HepG2 (cell line): ENCODE data around the gene PEPD. TPM values are rescaled to one million over a fixed set of nuclear protein-coding genes. Genes with fewer than 3 reads are reported as not detected.

Experiments
- ARNT2 ChIP-seq: sonication (generic); formaldehyde crosslinking; IDR thresholded peaks from 2 replicates; pipeline ENCODE4 v1.8.0; 2022; ENCODE audit warnings: mild to moderate bottlenecking, low read depth, missing genetic modification reagents, moderate library complexity
- HDAC1 ChIP-seq: sonication (generic); formaldehyde crosslinking; IDR thresholded peaks from 2 replicates; pipeline ENCODE4 v1.5.1; 2020; ENCODE audit warnings: mild to moderate bottlenecking, missing genetic modification reagents
- KDM4B ChIP-seq: sonication (generic); formaldehyde crosslinking; IDR thresholded peaks from 2 replicates; pipeline ENCODE4 v1.4.0; 2020; ENCODE audit warnings: missing genetic modification reagents
- KLF13 ChIP-seq: sonication (generic); formaldehyde crosslinking; IDR thresholded peaks from 2 replicates; pipeline ENCODE4 v1.4.0; 2020; ENCODE audit warnings: mild to moderate bottlenecking, missing genetic modification reagents
- NBN ChIP-seq: fragments of 450-650 bp; conservative IDR thresholded peaks from 2 replicates; pipeline ENCODE4 v1.6.1; 2017
- NRL ChIP-seq: sonication (generic); formaldehyde crosslinking; IDR thresholded peaks from 2 replicates; pipeline ENCODE4 v1.5.0; 2020; ENCODE audit warnings: missing genetic modification reagents, mild to moderate bottlenecking, moderate library complexity, borderline replicate concordance
- SRSF9 ChIP-seq: fragments of 200-400 bp; formaldehyde crosslinking; IDR thresholded peaks from 2 replicates; pipeline ENCODE4 v1.6.1; 2018; ENCODE audit warnings: borderline replicate concordance, mild to moderate bottlenecking, low read depth, low read length; ENCODE audit not compliant: insufficient read depth, poor library complexity, severe bottlenecking
- ZMYM3 ChIP-seq: sonication (generic); formaldehyde crosslinking; IDR thresholded peaks from 2 replicates; pipeline ENCODE4 v1.5.1; 2020; ENCODE audit warnings: mild to moderate bottlenecking, missing genetic modification reagents
- ZNF230 ChIP-seq: sonication (generic); formaldehyde crosslinking; IDR thresholded peaks from 2 replicates; pipeline ENCODE4 v1.4.0; 2020; ENCODE audit warnings: mild to moderate bottlenecking, missing genetic modification reagents
- ZNF251 ChIP-seq: sonication (generic); formaldehyde crosslinking; IDR thresholded peaks from 2 replicates; pipeline ENCODE4 v1.9.0; 2021; ENCODE audit warnings: mild to moderate bottlenecking, missing genetic modification reagents
- ZNF276 ChIP-seq: sonication (generic); formaldehyde crosslinking; IDR thresholded peaks from 2 replicates; pipeline ENCODE4 v1.4.0; 2020; ENCODE audit warnings: mild to moderate bottlenecking, low read depth, missing genetic modification reagents
- ZNF616 ChIP-seq: sonication (generic); formaldehyde crosslinking; IDR thresholded peaks from 2 replicates; pipeline ENCODE4 v1.5.0; 2020; ENCODE audit warnings: low read depth, mild to moderate bottlenecking, missing genetic modification reagents
- ZNF674 ChIP-seq: sonication (generic); formaldehyde crosslinking; IDR thresholded peaks from 2 replicates; pipeline ENCODE4 v1.5.0; 2020; ENCODE audit warnings: low read depth, mild to moderate bottlenecking, missing genetic modification reagents
- ZNF790 ChIP-seq: sonication (generic); formaldehyde crosslinking; IDR thresholded peaks from 2 replicates; pipeline ENCODE4 v1.8.0; 2022; ENCODE audit warnings: missing genetic modification reagents, mild to moderate bottlenecking, borderline replicate concordance
- ZNF883 ChIP-seq: sonication (generic); formaldehyde crosslinking; IDR thresholded peaks from 2 replicates; pipeline ENCODE4 v1.5.1; 2020; ENCODE audit warnings: mild to moderate bottlenecking, missing genetic modification reagents; ENCODE audit errors: not compliant biosample characterization
- polyA plus RNA-seq, 8 experiments: library from polyadenylated mRNA; depleted of rRNA in 3 of 8; stranded (reverse) in 7 of 8; unstranded in 1 of 8; fragments of >200 nt; fragmentation: Illumina TruSeq in 4 of 8; extraction: Trizol in 4 of 8; gene quantifications; 2 replicates each; pipeline versions ENCODE4 v1.2.1 to v1.2.3, GENCODE V29; 2011 to 2016; ENCODE audit warnings: low read depth in 4 of 8, missing spikeins in 1 of 8, mixed read lengths in 1 of 8; ENCODE audit not compliant: insufficient read depth in 1 of 8
- total RNA-seq, 5 experiments: library from RNA; depleted of rRNA; stranded (reverse); fragments of >200 nt; fragmentation: Illumina TruSeq; extraction: Trizol; gene quantifications; 2 replicates each; pipeline ENCODE4 v1.2.3, GENCODE V29; 2016; ENCODE audit warnings: low read depth in 1 of 5
- TF ChIP-seq, protein P1 (sequence below): sonication (generic); formaldehyde crosslinking; IDR thresholded peaks from 2 replicates; pipeline ENCODE4 v1.4.0; 2020; ENCODE audit warnings: missing genetic modification reagents
- TF ChIP-seq, protein P2 (sequence below): sonication (generic); formaldehyde crosslinking; IDR thresholded peaks from 2 replicates; pipeline ENCODE4 v1.5.1; 2020; ENCODE audit warnings: mild to moderate bottlenecking, missing genetic modification reagents, moderate library complexity
- TF ChIP-seq, protein P3 (sequence below): sonication (generic); formaldehyde crosslinking; IDR thresholded peaks from 2 replicates; pipeline ENCODE4 v1.5.1; 2020; ENCODE audit warnings: mild to moderate bottlenecking, missing genetic modification reagents, borderline replicate concordance

The PEPD gene
- total and polyA plus RNA-seq, 2 of the 13 experiments (the other 11 are each of a cell fraction or from before 2014, with no cell fraction given) = 60.7 to 75.1 TPM

DNA sequence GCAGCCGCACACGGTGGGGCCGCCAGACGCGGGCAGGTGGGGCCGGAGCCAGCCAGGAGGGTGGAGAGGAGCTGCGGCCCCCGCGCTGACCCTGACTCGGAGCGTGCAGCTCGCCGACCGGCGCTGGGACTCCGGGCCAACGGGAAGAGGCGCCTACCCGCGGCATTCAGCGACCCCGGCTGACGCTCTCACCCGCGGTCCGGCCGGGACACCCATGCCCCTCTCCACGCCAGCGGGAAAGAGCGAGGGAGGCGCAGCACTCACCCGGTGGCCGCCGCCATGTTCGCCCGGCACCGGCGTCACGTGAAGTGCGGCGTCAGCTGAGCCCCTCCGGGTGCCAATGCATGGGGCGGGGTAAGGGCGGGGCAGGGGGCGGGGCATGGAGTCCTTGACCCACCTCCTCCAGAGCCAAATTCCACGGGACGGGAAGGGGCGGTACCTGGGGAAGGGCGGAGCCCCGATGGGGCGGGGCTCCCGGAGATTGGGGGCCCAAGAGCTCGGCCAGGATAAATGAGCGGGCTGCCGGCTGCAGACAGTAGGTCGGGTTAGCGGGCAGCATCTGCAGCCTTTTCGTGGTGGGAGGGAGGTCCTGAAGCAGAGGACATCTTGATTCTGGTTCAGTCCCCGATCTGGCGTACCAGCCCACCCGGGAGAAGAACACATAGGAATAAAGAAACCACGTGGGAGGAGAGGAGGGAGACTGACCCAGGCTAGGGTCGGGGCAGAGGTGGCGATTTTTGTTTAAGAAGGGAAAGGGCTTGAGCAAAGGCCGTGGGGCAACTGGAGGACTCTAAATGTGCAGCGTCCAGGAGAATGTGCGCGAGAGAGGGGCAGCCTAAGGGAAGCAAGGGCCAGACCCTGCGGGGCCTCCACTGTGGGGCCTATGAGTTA lies at the start of gene PEPD (continued):
- TF ChIP-seq, protein P1, sequence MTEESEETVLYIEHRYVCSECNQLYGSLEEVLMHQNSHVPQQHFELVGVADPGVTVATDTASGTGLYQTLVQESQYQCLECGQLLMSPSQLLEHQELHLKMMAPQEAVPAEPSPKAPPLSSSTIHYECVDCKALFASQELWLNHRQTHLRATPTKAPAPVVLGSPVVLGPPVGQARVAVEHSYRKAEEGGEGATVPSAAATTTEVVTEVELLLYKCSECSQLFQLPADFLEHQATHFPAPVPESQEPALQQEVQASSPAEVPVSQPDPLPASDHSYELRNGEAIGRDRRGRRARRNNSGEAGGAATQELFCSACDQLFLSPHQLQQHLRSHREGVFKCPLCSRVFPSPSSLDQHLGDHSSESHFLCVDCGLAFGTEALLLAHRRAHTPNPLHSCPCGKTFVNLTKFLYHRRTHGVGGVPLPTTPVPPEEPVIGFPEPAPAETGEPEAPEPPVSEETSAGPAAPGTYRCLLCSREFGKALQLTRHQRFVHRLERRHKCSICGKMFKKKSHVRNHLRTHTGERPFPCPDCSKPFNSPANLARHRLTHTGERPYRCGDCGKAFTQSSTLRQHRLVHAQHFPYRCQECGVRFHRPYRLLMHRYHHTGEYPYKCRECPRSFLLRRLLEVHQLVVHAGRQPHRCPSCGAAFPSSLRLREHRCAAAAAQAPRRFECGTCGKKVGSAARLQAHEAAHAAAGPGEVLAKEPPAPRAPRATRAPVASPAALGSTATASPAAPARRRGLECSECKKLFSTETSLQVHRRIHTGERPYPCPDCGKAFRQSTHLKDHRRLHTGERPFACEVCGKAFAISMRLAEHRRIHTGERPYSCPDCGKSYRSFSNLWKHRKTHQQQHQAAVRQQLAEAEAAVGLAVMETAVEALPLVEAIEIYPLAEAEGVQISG (CRISPR knock-in tag) = peak; percentile 72
- TF ChIP-seq ZNF616 (CRISPR knock-in tag) = no peak
- no peak for TF ChIP-seq ZNF883
- TF ChIP-seq ZNF251 (CRISPR knock-in tag) = no peak
- no peak for TF ChIP-seq ZNF674
- TF ChIP-seq ZMYM3 (CRISPR knock-in tag) = no peak; the same call in 1 of the 2 replicates
- TF ChIP-seq NRL (CRISPR knock-in tag) = peak; percentile 71; the same call in 1 of the 2 replicates
- TF ChIP-seq, protein P2, sequence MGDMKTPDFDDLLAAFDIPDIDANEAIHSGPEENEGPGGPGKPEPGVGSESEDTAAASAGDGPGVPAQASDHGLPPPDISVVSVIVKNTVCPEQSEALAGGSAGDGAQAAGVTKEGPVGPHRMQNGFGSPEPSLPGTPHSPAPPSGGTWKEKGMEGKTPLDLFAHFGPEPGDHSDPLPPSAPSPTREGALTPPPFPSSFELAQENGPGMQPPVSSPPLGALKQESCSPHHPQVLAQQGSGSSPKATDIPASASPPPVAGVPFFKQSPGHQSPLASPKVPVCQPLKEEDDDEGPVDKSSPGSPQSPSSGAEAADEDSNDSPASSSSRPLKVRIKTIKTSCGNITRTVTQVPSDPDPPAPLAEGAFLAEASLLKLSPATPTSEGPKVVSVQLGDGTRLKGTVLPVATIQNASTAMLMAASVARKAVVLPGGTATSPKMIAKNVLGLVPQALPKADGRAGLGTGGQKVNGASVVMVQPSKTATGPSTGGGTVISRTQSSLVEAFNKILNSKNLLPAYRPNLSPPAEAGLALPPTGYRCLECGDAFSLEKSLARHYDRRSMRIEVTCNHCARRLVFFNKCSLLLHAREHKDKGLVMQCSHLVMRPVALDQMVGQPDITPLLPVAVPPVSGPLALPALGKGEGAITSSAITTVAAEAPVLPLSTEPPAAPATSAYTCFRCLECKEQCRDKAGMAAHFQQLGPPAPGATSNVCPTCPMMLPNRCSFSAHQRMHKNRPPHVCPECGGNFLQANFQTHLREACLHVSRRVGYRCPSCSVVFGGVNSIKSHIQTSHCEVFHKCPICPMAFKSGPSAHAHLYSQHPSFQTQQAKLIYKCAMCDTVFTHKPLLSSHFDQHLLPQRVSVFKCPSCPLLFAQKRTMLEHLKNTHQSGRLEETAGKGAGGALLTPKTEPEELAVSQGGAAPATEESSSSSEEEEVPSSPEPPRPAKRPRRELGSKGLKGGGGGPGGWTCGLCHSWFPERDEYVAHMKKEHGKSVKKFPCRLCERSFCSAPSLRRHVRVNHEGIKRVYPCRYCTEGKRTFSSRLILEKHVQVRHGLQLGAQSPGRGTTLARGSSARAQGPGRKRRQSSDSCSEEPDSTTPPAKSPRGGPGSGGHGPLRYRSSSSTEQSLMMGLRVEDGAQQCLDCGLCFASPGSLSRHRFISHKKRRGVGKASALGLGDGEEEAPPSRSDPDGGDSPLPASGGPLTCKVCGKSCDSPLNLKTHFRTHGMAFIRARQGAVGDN (CRISPR knock-in tag) = peak; percentile 67
- no peak for TF ChIP-seq NBN
- no peak for TF ChIP-seq SRSF9
- peak; percentile 58; the same call in 1 of the 2 replicates for TF ChIP-seq ARNT2 (CRISPR knock-in tag)
- no peak; the same call in 1 of the 2 replicates for TF ChIP-seq KDM4B (CRISPR knock-in tag)
- no peak for TF ChIP-seq KLF13 (CRISPR knock-in tag)
- TF ChIP-seq, protein P3, sequence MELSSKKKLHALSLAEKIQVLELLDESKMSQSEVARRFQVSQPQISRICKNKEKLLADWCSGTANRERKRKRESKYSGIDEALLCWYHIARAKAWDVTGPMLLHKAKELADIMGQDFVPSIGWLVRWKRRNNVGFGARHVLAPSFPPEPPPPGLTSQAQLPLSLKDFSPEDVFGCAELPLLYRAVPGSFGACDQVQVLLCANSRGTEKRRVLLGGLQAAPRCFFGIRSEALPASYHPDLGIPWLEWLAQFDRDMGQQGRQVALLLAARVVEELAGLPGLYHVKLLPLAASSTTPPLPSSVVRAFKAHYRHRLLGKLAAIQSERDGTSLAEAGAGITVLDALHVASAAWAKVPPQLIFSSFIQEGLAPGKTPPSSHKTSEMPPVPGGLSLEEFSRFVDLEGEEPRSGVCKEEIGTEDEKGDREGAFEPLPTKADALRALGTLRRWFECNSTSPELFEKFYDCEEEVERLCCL (CRISPR knock-in tag) = no peak
- TF ChIP-seq ZNF276 (CRISPR knock-in tag) = 0 out of 2 replicates have a peak, but pooled peaks have one; percentile 37
- peak; percentile 94 for TF ChIP-seq HDAC1 (CRISPR knock-in tag)
- TF ChIP-seq ZNF230 (CRISPR knock-in tag) = 0 out of 2 replicates have a peak, but pooled peaks have one; percentile 21
- peak; percentile 57; the same call in 1 of the 2 replicates for TF ChIP-seq ZNF790 (CRISPR knock-in tag)
